Retina (tissue), 1 donor: ENCODE results near the gene RPS6KA2.
"Not testable (repeated sequence)": the region's sequence is repeated elsewhere in the genome, so short reads cannot be mapped to it uniquely, and the experiment has no call there.

ENCODE experiments used
- DNase-seq: peaks from one replicate; pipeline ENCODE4 v3.0.0-alpha.2; 2016

RPS6KA2 gene

DNA sequence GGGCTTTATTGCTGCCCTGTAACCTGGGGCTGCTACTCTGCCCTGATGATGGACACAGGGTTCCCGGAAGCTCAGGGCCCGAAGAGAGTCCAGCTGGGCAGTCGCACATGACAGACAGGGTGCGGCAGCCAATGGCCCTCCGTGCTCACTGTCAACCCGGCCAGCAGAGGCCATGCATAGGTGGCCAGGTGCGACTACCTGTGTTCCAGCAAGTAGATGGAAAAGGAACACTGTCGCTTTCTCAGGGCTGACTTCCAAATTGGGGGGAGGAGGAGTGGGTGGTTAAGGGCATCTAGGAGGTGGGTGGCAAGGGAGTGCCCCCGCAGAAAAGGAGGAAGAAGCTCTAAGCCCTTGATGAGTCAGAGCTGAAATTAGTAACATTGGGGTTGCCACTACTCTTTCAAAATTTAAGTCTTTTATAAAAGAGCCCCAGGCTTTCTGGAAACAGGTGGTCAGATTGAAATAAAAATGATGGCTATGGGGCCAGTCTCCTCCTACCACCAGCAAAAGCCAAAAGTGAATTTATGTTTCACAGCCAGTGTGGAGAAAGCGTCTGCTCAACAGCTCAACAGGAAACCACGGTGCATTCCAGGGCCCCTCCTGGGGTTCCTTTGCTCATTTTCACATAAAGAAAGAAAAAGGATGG, 38.2 kb downstream of the RPS6KA2 start:
- DNase-seq = no peak

DNA sequence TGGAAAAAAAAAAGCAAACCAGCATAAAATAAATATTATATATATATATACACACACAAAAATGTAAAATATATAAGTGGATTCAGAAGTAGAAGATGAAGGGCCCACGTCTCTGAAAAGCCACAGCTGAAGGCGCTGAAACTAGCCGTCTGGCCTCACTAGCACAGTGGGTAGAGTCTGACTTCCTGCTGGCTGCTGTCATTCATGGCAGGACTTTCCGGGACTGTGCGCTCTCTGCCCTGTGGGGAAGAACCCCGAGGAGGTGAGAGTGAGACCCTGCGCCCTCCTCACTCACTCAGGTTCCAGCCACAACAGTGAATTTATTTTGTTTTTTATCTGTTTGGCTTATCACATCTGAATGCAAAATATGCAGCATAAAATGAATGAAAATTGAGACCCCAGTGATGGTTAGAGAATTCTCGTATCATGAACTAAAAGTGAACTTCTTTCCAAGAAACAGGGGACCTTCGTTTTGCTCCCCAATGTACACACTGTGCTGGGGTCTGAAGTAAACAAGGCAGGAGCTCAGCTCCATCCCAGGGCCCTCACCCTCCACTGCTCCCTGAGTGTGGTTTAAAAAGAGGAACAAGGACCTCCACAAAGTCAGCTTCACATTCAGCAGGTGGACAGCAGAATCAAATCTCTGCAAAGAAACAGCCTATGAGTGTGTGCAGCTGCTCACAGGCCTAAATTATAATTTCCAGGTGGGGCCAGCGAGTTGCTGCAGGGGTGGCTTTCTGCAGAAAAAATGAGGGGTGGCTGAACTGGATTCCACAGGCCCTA, 39.2 kb downstream of the RPS6KA2 start:
- no peak for DNase-seq

DNA sequence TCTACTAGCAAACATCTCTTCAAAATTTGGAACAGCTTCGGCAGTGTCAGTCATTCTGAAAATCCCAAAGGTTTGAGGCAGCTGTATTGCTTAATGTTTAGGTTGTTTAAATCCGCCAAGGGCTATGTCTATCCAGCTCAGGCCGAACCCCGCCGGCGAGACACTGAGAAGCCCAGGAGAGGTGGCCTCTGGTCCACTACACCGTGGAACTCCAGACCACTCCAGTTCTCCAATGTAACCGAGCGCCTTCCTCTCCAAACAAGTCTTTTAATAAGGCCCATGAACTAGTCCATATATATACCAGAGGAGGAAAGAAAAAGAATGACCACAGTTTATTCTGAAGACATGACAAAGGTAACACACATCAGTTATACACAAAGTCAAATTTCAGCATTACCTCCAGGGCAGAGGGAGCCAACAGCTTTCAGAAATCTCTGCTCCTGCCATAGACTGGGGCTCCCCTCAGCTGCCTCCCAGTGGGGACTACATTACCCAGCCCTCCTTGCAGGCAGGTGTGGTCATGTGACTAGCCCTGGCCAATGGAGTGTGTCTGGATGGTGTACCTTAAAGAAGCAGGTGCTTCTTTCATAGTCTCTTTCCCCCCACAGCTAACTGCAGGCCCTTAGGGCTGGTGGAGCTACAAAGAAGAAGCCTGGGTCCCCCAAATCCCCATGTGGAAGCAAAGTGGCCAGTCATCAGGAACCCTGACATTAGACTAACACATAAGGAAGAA, 40.5 kb downstream of the RPS6KA2 start, which contains the start of gene RAMACL:
Gene RAMACL (minus strand): TSS at position 255 of the 733 bp plus-strand sequence. CDS start 201 bp downstream, at position 54.
- no peak for DNase-seq

DNA sequence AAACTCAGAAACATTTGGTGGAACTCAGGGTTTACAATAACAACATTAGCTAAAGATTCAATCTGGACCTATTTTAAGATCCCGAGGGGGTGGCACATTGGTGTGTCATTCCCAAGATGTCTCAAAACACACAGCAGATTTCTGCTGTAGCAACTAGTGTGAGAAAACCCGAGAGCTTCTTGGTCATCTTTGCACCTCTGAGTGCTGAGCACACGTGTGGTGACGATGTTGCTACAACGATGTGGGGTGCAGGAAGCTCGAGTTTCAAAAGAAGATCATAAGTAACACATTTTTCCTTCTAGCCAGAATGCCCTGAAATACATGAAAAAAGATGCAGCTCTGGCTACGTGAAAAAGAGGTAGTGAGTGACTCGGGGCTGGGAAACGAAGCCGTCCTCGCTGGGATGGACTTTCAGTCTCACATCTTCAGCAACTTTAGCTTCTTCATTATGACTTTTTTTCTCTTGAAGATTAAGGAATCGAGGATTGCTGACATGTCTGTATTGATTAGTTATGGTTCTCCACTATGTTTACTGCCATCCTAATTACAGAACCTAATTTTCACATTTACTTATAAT, 42.1 kb downstream of the RPS6KA2 start:
- DNase-seq = no peak

DNA sequence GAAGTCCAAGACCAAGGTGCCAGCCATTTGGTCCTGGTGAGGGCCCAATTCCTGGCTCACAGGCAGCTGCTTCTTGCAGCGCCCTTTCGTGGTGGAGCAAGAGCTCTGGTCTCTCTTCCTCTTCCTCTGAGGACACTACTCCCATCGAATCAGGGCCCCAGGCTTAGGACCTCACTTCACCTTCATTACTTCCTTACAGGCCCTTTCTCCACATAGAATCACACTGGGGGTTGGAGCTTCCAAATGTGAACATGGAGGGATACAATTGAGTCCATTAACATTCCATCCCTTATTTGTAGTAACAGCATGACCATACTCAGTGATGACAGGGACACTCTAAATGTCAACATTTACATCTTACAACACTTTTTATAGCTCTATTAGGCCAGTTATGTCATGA, 42.9 kb downstream of the RPS6KA2 start:
- no peak for DNase-seq

DNA sequence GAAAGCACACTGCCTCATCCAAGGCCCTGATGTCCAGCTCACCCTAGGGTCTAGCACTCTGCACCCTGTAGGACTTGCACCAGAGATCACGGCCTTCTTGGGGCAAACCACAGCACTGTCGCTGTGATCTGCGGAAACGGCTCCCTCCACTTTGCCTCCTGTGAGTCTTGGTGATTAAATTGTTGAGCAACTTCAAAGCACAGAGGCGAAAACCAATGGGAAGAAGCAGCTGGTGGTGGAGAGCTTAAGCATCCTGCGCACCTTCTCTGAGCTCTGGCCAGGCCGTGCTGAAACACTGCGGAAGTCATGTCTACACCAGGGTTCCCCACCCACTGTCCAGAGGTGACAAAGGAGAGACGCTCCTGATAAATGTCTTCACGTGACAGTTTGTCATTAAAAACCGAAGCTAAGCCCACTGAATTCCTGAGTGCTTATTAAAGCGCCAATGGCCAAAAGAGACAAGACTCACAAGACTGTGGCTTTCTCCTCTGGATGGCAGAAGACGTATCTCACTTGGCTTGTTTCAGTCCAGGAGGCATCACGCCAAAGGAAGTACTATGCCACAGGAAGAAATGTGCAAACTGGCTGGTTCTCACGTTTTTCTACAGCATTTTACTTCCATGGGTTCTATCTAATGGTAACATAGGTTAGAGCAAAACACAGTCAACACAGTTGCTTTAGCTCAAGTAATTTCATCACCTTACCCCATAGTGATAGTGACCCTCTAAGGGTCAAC, 43.7 kb downstream of the RPS6KA2 start:
- no peak for DNase-seq

DNA sequence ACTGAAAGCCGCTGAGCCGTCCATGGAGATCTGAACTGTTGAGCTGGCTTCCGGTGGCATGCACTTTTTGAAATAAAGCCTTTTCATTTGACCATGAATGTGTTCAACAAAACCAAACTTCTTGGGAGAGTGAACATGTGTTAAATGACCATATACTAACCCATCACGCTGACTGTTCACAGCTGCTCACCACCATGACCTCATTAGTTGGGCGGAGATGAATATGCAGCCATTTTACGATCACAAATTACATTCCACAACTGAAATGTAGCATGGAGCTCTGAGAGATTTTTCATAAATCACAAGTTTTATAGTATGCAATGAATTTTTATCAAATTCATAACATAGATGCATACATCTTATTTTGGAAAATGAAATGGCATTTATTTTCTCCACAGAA, 44.8 kb downstream of the RPS6KA2 start:
- no peak for DNase-seq

DNA sequence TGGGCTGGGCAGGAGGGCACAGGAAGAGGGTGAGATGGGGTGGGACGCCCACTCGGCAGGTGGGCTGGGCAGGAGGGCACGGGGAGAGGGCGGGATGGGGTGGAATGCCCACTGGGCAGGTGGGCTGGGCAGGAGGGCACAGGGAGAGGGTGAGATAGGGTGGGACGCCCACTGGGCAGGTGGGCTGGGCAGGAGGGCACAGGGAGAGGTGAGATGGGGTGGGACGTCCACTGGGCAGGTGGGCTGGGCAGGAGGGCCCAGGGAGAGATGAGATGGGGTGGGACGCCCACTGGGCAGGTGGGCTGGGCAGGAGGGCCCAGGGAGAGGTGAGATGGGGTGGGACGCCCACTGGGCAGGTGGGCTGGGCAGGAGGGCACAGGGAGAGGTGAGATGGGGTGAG, 45.2 kb downstream of the RPS6KA2 start:
- not testable (repeated sequence) for DNase-seq

DNA sequence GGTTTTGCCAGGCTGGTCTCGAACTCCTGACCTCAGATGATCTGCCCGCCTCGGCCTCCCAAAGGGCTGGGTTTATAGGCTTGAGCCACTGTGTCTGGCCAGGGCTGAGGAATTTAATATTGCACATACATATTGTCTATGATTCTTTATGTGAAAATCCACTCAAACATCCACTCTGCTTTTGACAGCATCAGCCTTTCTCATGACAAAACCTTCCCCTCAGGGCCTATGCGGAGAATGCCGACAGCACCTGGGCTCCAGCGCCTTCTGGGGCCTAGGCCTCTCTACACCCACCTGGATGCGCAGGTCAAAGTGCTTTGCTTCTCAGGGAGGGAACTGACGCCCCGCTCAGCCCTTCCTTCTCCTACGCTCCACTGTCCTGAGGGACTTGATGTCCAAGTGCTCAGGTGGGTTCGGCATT, 46.0 kb downstream of the RPS6KA2 start:
- DNase-seq = no peak

DNA sequence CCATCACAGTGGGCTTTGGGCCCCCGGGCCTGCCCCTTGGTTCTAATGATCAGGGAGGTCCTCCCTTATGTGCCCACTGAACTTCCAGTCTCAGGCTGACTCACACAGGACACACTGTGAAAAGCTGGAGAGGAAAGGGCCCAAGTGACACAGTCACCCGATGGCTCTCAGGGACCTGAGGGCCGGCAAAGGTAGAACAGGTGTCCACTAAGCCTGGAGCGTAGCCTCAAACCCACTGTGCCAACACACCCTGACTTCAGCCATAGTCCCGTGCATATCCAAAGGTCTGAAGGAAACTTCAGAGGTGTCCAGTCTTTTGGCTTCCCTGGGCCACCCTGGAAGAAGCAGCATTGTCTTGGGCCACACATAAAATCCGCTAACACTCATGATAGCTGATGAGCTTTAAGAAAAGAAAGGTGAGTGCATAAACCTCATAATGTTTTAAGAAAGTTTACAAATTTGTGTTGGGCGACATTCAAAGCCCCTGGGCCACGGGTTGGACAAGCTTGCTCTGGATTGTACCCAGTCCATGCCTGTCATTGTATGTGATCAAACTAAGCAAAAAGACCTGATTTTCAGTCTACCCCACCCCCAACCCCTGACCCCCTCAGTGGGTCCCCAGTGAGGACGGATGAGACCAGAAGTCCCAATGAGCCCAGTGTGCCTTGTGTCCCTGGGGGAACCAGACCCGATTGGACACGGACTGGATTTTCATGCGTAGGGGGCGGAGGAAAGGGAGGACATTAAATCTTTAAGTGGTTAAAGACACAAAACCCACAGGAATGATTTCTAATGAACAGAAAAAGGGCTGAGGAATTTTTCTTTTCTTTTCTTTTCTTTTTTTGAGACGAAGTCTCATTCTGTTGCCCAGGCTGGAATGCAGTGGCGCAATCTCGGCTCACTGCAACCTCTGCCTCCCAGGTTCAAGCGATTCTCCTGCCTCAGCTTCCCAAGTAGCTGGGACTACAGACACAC, 46.7 kb downstream of the RPS6KA2 start:
- no peak for DNase-seq

DNA sequence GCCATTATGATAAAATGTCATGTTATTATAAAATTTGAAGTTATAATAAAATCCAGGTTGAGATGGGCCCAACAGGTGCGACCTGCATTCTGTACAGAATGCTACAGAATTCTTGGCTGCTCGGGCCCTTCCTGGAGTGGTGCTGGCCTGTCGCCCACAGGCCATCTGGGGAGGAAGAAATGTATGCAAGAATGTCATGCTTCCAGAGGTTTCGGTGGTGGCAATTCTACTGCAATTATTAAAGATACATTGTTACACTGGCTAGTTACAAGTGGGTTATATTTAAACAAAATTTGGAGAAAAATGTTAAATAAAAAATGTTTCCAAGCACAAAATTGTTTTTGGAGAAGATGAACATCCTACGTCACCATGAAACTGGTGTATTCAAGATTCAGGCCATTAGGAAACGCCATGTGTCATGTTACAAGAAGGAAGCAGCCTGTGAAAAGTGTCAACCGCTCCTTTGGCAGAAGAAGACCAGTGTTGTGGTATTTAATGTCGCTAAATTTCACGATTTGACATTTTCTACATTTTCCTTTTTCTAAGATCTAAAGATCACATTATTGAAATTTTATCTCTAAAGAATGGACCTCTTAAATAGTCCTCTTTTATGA, 47.7 kb downstream of the RPS6KA2 start:
- no peak for DNase-seq

DNA sequence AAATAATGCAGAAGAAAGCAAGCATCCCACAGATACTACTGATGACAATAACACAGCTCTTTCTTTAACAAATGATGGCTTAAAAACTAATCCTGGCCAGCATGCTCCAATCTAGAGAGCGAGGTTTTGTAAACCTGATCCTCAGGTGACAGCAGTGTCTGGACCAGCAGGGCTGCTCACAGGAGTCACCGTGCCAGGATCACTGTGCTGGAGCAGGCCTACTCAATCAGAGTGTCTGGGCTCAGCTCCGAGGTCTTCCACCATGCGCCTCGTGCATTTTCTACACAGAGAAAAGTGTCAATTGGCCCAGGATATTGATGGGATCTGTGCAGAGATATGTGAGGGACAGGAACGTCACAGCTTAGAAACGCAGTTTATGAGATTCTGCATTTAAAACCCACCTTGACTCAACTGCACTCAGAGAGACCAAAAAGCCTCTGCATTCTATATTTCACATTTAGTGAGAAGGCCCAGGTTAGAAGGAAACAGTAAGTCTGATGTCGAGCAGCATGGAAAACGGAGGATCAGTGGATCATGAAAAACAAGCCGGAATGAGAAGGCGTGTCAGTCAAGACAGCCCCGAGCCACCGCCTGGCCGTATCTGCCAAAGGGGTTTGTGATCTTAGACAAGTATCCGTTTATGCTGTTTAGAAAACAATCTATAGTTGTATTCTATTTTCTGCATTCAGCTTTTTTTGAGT, 48.4 kb downstream of the RPS6KA2 start:
- no peak for DNase-seq

DNA sequence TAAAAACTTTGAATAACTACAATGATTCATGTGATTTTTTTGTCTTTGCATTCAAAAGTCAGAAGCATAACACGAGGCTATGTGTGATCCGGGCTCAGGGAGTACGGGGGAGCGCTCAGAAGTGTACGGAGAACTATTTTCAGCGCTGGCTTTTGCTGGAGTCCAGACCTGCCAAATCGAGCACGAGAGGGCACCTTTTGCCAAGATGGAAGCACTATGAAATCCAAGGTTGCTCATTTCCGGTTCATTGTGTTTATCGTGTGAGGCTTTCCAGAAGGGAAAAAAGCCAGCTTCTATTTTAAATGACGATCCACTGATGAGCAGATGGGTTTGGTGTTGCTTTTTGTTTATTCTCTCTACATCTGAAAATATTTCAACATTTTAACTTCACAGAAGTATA, 51.8 kb downstream of the RPS6KA2 start:
- no peak for DNase-seq

DNA sequence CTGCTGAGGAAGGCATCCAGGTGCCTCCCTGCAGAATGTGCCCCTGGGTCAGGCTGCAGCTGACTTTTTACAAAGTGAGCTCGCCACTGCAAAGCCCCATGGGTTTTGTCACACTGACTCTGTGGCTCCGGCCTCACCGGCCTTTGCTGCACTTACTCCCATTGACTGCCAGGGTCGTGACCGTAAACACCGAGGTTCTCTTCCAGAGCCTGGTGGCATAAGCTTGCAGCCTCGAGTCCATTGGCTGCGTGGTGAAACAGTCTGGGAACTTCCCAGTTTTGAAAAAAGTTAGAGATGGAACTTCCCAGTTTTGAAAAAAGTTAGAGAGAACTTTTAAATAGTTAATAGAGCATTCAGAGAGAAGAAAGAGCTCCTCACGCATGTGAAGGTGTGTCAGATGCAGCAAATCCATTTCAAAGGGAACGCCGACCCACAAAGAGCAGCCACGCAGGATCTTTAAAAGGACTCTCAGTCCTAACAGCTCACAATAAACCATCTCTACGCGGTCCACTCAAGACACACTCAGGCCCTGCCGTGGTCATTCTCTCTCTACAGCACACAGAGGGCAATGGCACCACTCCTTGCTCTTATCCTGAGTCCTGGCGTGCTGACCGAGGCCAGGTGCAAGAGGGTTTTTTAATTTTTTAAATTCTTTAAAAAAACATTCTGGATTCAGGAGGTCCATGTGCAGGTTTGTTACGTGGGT, 53.4 kb downstream of the RPS6KA2 start:
- no peak for DNase-seq

DNA sequence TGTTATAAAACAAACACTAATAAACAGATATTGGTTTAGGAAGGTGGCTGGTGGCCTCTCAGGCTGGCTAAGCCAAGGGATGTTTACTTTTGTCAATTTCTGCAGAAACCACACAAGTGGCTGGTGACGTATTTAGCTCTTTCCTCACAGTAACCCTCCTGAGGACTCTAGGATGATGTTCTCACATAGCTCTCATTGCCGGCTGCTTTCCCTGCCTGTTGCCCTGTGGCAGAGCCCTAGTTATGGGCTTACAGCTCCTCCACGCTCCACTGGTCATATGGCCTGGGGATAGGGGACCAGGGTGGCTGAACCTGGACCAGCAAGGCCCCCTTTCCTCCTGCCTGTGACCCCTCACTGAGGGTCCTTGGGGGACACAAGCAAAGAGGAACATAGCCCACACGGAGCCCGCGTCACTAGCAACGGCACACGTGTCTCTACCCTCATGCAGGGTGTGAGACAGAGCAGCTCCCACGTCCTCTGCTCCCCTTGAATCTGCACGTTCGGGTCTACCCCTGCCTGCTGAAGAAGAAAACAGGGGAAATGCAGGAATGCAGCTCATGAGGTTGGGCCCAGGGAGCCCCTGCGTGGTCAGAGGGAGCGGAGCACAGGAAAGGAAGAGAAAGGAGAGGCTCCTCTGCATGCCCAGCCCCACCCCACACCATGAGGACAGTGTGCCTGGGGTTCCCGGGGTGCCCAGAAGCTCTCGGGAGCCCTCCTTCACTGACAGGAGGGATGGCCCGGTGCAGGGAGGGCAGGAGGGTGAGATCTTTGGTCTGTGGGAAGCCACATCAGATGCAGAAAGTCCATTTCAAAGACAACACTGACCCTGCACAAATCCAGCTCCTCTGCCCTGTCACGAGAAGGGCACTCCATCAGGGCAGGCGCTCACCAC, 54.4 kb downstream of the RPS6KA2 start:
- peak; percentile 58 for DNase-seq

DNA sequence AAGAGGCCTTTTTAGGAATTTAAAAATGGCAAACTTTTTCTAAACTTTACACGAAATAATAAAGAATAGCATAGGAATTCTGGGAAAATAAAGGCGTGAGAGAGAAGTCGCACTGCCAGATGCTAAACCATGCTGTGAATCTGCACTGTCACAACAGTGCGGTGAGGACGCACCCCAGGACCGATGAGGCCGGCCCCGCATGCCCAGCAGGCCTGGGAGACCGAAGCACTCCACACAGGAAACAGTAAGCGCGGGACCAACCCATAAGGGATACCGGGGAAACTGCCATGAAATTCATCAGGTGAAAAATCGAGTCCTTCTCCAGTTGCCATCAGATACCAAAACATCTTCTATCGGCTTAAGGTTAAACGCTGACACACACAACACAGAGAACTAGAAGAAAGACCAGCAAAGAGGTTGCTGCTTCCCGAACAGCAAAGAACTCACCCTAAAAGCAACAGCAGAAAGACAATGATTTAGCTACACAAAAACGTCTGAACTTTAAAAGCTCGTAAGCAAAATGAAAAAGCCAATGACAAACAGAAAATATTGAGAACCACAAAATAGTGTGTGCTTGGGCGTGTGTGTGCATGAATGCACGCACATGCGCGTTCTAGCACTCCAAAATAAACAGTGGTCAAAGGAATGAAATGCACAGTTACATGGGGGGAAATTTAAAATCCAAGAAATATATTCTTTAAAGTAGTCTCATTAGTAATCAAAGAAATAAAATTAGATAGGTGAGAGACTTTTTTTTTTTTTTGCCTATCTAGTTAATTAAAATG, 55.9 kb downstream of the RPS6KA2 start:
- DNase-seq = no peak

DNA sequence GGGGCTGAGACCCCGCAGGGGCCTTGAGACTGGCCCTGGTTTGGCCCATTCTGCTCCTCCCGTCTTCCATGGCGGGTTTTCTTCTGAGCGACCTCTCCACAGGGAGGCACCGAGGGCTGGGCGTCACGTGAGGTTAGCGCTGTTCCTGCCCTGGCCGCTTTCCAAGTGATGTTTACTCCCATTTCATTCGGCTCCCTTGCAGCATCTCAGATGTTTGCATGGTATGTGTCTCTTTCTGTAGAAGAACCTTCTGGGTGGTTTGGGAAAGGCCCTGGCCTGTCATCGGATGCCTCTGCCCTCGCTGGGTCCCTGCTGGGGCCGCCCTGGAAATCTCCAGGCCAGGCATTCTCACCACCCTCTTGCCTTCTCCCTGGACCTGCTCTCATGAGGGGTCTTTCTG, 57.8 kb downstream of the RPS6KA2 start:
- DNase-seq = no peak

DNA sequence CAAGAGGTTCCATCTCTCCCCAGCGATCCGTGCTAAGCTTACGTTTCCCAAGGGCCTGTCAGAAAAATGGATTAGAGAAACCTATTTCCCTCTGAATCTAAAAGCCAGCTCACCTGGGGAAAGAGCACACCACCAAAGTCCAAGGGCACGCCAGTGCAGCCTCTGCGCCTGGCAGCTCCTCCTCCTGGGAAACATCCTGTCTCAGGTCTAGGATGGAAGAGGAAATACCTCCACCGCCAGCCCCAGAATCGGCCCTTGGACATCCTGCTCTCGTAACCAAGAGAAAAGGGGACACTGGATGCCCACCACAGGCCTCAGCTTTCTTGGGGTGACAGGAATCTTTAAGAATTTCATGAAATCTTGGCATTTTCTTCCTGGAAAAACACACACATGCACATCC, 59.2 kb downstream of the RPS6KA2 start:
- no peak for DNase-seq
